CD14-positive monocyte (primary cell): ENCODE measurements around the gene TMEM184B. TPM values are rescaled to one million over a fixed set of nuclear protein-coding genes. Genes with fewer than 3 reads are reported as not detected.

Source experiments
- DNase-seq, 3 donors: peaks; one replicate each; pipeline ENCODE4 v3.0.0-alpha.2; 2011 to 2022
- H2AFZ ChIP-seq: 2 replicates; pipeline ENCODE4 v1.6.0; 2012; ENCODE audit warnings: mild to moderate bottlenecking, low read depth, low read length, inconsistent platforms; ENCODE audit not compliant: insufficient read depth, poor library complexity, severe bottlenecking
- H3K27ac ChIP-seq, 2 donors: 1 replicate in 1 of 2; 2 replicates in 1 of 2; pipeline ENCODE4 v1.5.1; 2012 to 2013; ENCODE audit warnings: low read length in 2 of 2, control low read depth in 1 of 2, inconsistent platforms in 1 of 2, low read depth in 1 of 2, mild to moderate bottlenecking in 1 of 2
- H3K27me3 ChIP-seq, 2 donors: one replicate each; pipeline versions ENCODE4 v1.6.0 to v1.6.1; 2011 to 2013; ENCODE audit warnings: low read length in 2 of 2; ENCODE audit not compliant: control insufficient read depth in 2 of 2, insufficient read depth in 2 of 2
- H3K36me3 ChIP-seq, 2 donors: replicated peaks in 1 of 2; 1 replicate in 1 of 2; 2 replicates in 1 of 2; pipeline versions ENCODE4 v1.5.1 to v1.6.1; 2012 to 2013; ENCODE audit warnings: low read length in 2 of 2, control low read depth in 1 of 2, inconsistent platforms in 1 of 2, mild to moderate bottlenecking in 1 of 2; ENCODE audit not compliant: insufficient read depth in 2 of 2, control insufficient read depth in 1 of 2
- H3K4me1 ChIP-seq, 2 donors: 1 replicate in 1 of 2; 2 replicates in 1 of 2; pipeline versions ENCODE4 v1.5.1 to v1.6.1; 2012 to 2013; ENCODE audit warnings: low read length in 2 of 2, control low read depth in 1 of 2, inconsistent platforms in 1 of 2, mild to moderate bottlenecking in 1 of 2, moderate library complexity in 1 of 2; ENCODE audit not compliant: insufficient read depth in 2 of 2, control insufficient read depth in 1 of 2
- H3K4me2 ChIP-seq: replicated peaks from 2 replicates; pipeline ENCODE3; 2012; ENCODE audit warnings: low read length, moderate library complexity, mild to moderate bottlenecking; ENCODE audit not compliant: poor library complexity, severe bottlenecking; ENCODE audit errors: extremely low read depth
- H3K4me3 ChIP-seq, 3 experiments: fragments of 200-600 bp in 1 of 3; sonication (generic) in 1 of 3; replicated peaks in 1 of 3; 1 replicate in 2 of 3; 2 replicates in 1 of 3; pipeline ENCODE4 v1.5.1; 2011 to 2013; ENCODE audit warnings: low read length in 3 of 3, mild to moderate bottlenecking in 3 of 3, control low read depth in 2 of 3, low read depth in 2 of 3, inconsistent platforms in 1 of 3, moderate library complexity in 1 of 3
- H3K79me2 ChIP-seq: 2 replicates; pipeline ENCODE4 v1.6.0; 2012; ENCODE audit warnings: mild to moderate bottlenecking, control low read depth, inconsistent platforms, low read length, moderate library complexity; ENCODE audit not compliant: insufficient read depth
- H3K9ac ChIP-seq: 2 replicates; pipeline ENCODE4 v1.6.0; 2017; ENCODE audit warnings: low read length, mild to moderate bottlenecking; ENCODE audit not compliant: insufficient read depth, poor library complexity, severe bottlenecking
- H3K9me3 ChIP-seq, 2 donors: replicated peaks in 1 of 2; 1 replicate in 1 of 2; 2 replicates in 1 of 2; pipeline versions ENCODE4 v1.5.1 to v1.6.1; 2012 to 2013; ENCODE audit warnings: low read length in 2 of 2, control low read depth in 1 of 2; ENCODE audit not compliant: control insufficient read depth in 1 of 2, insufficient read depth in 1 of 2
- H4K20me1 ChIP-seq: 2 replicates; pipeline ENCODE4 v1.6.0; 2012; ENCODE audit warnings: mild to moderate bottlenecking, low read length, control low read depth, moderate library complexity; ENCODE audit not compliant: insufficient read depth
- H3K27ac Mint-ChIP-seq, 7 donors: one replicate each; pipeline ENCODE4 v1.8.0; 2020; ENCODE audit warnings: mild to moderate bottlenecking in 7 of 7, mixed read lengths in 7 of 7, moderate library complexity in 6 of 7, inconsistent platforms in 2 of 7
- H3K27me3 Mint-ChIP-seq, 3 donors: one replicate each; pipeline ENCODE4 v1.8.0; 2021 to 2022; ENCODE audit warnings: low read depth in 3 of 3, mild to moderate bottlenecking in 3 of 3, mixed read lengths in 3 of 3, moderate library complexity in 3 of 3, inconsistent platforms in 1 of 3
- H3K36me3 Mint-ChIP-seq, 2 donors: one replicate each; pipeline ENCODE4 v1.8.0; 2020; ENCODE audit warnings: mixed read lengths in 2 of 2, inconsistent platforms in 1 of 2, mild to moderate bottlenecking in 1 of 2
- H3K4me1 Mint-ChIP-seq: one replicate; pipeline ENCODE4 v1.8.0; 2020; ENCODE audit warnings: mild to moderate bottlenecking, mixed read lengths
- H3K4me3 Mint-ChIP-seq, 2 donors: one replicate each; pipeline ENCODE4 v1.8.0; 2020; ENCODE audit warnings: mild to moderate bottlenecking in 2 of 2, mixed read lengths in 2 of 2, moderate library complexity in 1 of 2
- H3K9me3 Mint-ChIP-seq, 7 donors: one replicate each; pipeline ENCODE4 v1.8.0; 2020 to 2022; ENCODE audit warnings: mixed read lengths in 7 of 7, mild to moderate bottlenecking in 6 of 7, moderate library complexity in 6 of 7, inconsistent platforms in 2 of 7
- WGBS: methylation state at CpG from one replicate; pipeline ENCODE4 v1.1.5; 2013; ENCODE audit warnings: missing lambda C conversion rate; ENCODE audit not compliant: insufficient coverage; 5-methylcytosine and 5-hydroxymethylcytosine counted together
- intact Hi-C, 2 donors: fragments of 100-400 bp; cut with micrococcal nuclease; formaldehyde crosslinking; loops; one replicate each; pipeline versions ENCODE4 v1.15.0 to v1.15.1; 2023
- polyA plus RNA-seq, 3 donors: library from polyadenylated mRNA; depleted of rRNA in 1 of 3; unstranded in 2 of 3; stranded (reverse) in 1 of 3; fragments of 300-500 nt in 2 of 3; fragments of >200 nt in 1 of 3; fragmentation: Illumina TruSeq in 2 of 3; gene quantifications; 1 replicate in 2 of 3; 2 replicates in 1 of 3; pipeline ENCODE4 v1.2.3, GENCODE V29; 2012 to 2021
- TF ChIP-seq, protein P1 (sequence below): fragments of 200-600 bp; IDR thresholded peaks from one replicate; pipeline ENCODE4 v1.8.0; 2022; ENCODE audit warnings: antibody characterized with exemption, mild to moderate bottlenecking

The TMEM184B gene
- polyA plus RNA-seq, 3 donors = 7.4 to 17.7 (median 10.6) TPM

GRCh38 chr22:38317995-38318715 lies 45.3 kb upstream of the TMEM184B start:
- H2AFZ ChIP-seq = peak overlapping the region; percentile 99
- H4K20me1 ChIP-seq = peaks cover 26% of the 10 kb centered on the region
- H3K79me2 ChIP-seq = peaks cover 3% of the 10 kb centered on the region
- no peaks in the 10 kb centered on the region for H3K36me3 ChIP-seq
- H3K36me3 Mint-ChIP-seq = peaks cover 2% of the 10 kb centered on the region in 2 donors
- intact Hi-C loops = loop anchor here in 1 of 2 donors (5.0 kb wide), 1 partner anchor 34 kb away; no protein-coding TSS in a partner anchor
- peaks cover 50% of the 10 kb centered on the region for H3K4me1 Mint-ChIP-seq
- H3K9me3 ChIP-seq = no peaks in the 10 kb centered on the region
- H3K4me3 Mint-ChIP-seq = peak overlapping the region; percentile 79 to 87
- H3K4me2 ChIP-seq = peak overlapping the region; percentile 82
- peaks cover 0 to 2% (median 0%) of the 10 kb centered on the region in 7 donors for H3K9me3 Mint-ChIP-seq
- DNase-seq = peak; percentile 75 to 91 (median 84)
- peak overlapping the region; percentile 57 to 79 (median 73) for H3K4me3 ChIP-seq
- WGBS = 24% methylated on average over 11 of the region's 18 CpGs
- TF ChIP-seq, protein P1, sequence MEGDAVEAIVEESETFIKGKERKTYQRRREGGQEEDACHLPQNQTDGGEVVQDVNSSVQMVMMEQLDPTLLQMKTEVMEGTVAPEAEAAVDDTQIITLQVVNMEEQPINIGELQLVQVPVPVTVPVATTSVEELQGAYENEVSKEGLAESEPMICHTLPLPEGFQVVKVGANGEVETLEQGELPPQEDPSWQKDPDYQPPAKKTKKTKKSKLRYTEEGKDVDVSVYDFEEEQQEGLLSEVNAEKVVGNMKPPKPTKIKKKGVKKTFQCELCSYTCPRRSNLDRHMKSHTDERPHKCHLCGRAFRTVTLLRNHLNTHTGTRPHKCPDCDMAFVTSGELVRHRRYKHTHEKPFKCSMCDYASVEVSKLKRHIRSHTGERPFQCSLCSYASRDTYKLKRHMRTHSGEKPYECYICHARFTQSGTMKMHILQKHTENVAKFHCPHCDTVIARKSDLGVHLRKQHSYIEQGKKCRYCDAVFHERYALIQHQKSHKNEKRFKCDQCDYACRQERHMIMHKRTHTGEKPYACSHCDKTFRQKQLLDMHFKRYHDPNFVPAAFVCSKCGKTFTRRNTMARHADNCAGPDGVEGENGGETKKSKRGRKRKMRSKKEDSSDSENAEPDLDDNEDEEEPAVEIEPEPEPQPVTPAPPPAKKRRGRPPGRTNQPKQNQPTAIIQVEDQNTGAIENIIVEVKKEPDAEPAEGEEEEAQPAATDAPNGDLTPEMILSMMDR = no peak
- H3K27ac Mint-ChIP-seq = peak overlapping the region; percentile 73 to 89 (median 85)
- H3K4me1 ChIP-seq = peaks cover 34 to 44% of the 10 kb centered on the region in 2 donors
- H3K27ac ChIP-seq = peak overlapping the region; percentile 66 to 69
- H3K27me3 ChIP-seq = no peaks in the 10 kb centered on the region
- peaks cover 13 to 21% (median 18%) of the 10 kb centered on the region in 3 donors for H3K27me3 Mint-ChIP-seq
- H3K9ac ChIP-seq = peak overlapping the region; percentile 71

- peaks cover 13 to 20% (median 18%) of the 10 kb centered on the region in 3 donors for H3K27me3 Mint-ChIP-seq
- intact Hi-C loops = loop anchor here in 1 of 2 donors (5.0 kb wide), 1 partner anchor 35 kb away; no protein-coding TSS in a partner anchor
- H3K4me1 ChIP-seq = peaks cover 34 to 45% of the 10 kb centered on the region in 2 donors
These were observed 44.5 kb upstream of the TMEM184B start, which contains the start of gene CSNK1E for GRCh38 chr22:38317122-38317994. TSS of gene CSNK1E (minus strand) at chr22:38317433. CDS start at chr22:38314157, 3,276 bp downstream.

More at GRCh38 chr22:38317122-38317994, 44.5 kb upstream of the TMEM184B start, which contains the start of gene CSNK1E:
- WGBS = 2% methylated on average over 85 of the region's 98 CpGs
- Histone ChIP-seq H3K79me2 (peaks cover 4% of the 10 kb centered on the region), H3K36me3 (peaks cover 0 to 4% of the 10 kb centered on the region in 2 donors), H2AFZ (peak within 1 kb of the TSS; percentile 99), H3K9ac (peak within 1 kb of the TSS; percentile 80), H3K27me3 (no peaks in the 10 kb centered on the region), H3K4me3 (peak within 1 kb of the TSS; percentile 57 to 79 (median 73)), H3K27ac (peak within 1 kb of the TSS; percentile 66 to 69), H3K9me3 (no peaks in the 10 kb centered on the region), H4K20me1 (peaks cover 26% of the 10 kb centered on the region), H3K4me2 (peak within 1 kb of the TSS; percentile 82)
- peaks cover 9 to 10% of the 10 kb centered on the region in 2 donors for H3K36me3 Mint-ChIP-seq
- DNase-seq = peak; percentile 23 to 54 (median 43)
- TF ChIP-seq, protein P1 = no peak
- H3K4me1 Mint-ChIP-seq = peaks cover 52% of the 10 kb centered on the region
- H3K4me3 Mint-ChIP-seq = peak within 1 kb of the TSS; percentile 87 to 89
- H3K27ac Mint-ChIP-seq = peak within 1 kb of the TSS; percentile 77 to 89 (median 87)
- peaks cover 0 to 2% (median 0%) of the 10 kb centered on the region in 7 donors for H3K9me3 Mint-ChIP-seq
